Measurements from ENCODE around the gene ATG7. TPM values are rescaled to one million over a fixed set of nuclear protein-coding genes. Genes with fewer than 3 reads are reported as not detected.

The ATG7 gene
- total RNA-seq, 1 donor from 2014 or later: 15.5 TPM

DNA sequence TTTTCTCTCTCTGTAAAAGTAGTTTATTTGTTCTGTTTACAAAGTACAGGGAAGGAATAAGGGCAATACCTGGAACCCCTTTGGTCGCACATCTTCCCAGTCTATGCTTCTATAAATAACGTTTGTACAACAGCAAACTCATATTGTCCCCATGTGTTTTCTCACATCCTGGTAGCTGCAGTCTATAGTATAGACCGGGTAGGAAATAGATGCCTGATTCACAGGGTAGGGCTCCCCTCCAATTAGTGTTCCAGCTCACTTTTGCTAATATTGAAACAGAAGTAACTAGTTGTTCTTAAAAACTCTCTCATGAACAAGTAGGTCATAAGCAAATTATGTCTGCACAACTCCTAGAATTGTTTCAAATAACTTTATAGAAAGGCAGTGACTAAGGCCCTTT, 17.7 kb downstream of the ATG7 start:
- no peak for DNase-seq (ENCODE audit: low spot score)
- intact Hi-C loops (cut with DNase I): no loop called here

DNA sequence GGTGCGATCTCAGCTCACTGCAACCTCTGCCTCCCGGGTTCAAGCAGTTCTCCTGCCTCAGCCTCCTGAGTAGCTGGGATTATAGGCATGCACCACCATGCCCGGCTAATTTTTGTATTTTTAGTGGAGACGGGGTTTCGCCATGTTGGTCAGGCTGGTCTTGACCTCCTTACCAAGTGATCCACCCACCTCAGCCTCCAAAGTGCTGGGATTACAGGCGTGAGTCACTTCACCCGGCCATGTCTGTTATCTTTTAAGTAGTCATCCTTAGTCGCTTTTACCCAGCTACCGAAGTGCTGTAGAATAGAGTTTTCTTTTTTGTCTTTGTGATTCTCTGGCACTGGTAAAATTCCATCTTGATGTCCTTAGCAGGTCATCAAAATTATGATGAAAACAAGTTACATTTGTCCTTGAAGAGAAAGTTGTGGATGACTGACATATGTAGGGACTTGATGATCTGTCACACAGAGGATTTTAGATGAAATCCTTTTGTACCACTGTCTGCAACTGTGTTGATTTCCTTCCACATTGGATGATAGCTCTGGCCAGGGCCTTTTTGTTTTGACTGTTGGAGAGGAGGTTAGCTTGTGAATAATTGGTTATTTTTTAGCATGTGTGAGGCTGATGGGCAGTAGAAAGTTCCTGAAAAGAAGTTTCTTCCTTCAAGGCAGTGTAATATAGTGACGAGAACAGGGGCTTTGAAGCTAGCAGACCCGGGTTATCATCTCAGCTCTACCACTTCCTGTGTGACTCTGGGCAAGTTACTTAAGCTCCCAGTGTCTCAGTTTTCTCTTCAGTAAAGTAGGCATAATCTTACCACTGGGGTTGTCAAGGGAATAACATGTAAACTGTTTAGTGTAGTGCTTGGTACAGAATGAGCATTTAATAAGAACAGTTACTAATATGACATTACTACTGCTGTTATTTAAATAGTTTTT, 18.8 kb downstream of the ATG7 start:
- DNase-seq (ENCODE audit: low spot score): no peak
- intact Hi-C loops (cut with DNase I): no loop called here

DNA sequence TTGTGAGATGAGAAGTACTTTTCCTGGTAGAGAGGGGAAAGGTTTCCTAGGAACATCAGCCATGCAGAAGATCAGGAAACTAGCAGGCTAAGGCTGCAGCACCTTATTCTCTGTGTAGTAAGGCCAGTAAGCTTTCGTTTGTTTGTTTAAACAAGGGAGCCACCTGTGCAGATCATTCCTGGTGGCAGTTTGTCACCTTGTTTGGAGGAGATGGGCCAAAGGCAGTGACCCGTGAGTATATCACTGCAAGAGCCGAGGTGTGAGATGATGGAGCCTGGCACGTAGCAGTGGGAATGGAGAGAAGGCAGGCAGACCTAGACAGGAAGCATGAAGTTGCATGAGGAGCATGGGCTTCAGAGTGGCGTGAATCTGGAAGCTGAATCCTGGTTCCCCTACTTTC, 19.6 kb downstream of the ATG7 start:
- no peak for DNase-seq (ENCODE audit: low spot score)
- intact Hi-C loops (cut with DNase I): no loop called here

DNA sequence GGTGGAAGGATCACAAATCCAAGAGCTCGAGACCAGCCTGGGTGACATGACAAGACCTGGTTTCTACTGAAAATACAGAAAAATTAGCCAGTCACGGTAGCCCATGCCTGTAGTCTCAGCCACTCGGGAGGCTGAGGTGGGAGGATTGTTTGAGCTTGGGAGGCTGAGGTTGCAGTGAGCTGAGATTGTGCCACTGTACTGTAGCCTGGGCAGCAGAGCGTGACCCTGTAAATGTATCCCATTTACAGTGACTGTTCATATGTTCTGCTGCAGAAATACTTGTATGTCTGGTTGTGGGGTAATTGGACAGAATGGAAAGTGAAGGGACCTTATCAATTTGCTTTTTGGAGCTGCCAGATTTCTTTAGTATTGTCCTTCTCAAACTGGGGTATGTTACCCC, 24.9 kb downstream of the ATG7 start:
- no peak for DNase-seq (ENCODE audit: low spot score)
- intact Hi-C loops (cut with DNase I): no loop called here

DNA sequence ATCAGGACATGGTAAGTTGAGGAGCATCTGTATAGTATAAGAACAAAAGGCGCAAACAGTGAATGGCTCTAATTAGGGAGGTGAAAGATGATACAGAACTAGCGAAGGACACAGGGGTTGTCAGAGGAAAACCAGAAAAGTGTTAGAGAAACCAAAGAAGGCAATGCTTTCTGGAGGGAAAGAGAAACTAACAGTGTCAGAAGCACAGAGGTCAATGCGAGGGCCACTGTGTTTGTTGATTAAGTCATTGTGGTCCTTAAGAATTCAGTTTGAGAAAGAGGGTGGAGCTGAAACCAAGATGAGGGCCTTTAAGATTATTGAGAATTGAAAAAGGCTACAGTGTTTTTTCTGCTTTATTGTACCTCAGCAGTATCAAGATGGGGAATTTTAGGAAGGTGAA, 28.8 kb downstream of the ATG7 start:
- DNase-seq (ENCODE audit: low spot score): no peak
- intact Hi-C loops (cut with DNase I): no loop called here

DNA sequence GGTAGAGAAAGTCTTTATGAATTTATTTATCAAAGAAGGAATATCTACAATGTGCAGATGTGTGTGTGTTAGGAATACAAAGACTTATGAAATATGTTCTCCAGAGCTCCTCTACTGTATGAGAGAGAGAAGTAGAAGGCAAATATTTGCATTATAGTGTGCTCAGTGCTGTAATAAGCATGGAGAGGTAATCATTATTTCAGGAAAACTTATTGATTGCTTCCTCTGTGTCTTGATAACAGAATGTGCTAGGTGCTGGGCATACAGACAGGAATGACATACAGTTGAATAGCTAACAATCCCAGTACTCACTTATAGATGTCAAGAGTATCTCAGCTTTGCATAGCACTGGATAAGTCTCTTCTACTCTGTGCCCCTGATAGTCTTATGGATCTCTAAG, 30.2 kb downstream of the ATG7 start:
- no peak for DNase-seq (ENCODE audit: low spot score)
- intact Hi-C loops (cut with DNase I): no loop called here

DNA sequence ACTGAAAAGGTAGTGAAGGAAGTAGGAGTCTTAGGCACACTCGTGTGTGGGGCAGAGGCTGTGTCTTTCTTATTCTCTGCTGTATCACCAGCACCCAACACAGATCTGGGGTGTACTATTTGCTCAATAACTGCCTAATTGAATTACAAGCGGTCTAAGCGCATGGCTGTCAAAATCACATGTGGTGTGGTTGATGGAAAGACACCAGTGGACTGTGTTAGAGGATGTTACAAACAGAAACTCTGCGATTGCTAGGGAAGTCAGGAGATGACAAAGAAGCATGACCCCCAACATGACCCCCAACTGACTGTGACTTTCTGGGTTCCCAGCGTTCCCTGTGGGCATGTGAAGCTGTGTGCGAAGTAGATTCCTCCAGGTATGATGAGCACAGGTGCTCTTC, 32.0 kb downstream of the ATG7 start:
- intact Hi-C loops (cut with DNase I): no loop called here
- DNase-seq (ENCODE audit: low spot score): no peak

DNA sequence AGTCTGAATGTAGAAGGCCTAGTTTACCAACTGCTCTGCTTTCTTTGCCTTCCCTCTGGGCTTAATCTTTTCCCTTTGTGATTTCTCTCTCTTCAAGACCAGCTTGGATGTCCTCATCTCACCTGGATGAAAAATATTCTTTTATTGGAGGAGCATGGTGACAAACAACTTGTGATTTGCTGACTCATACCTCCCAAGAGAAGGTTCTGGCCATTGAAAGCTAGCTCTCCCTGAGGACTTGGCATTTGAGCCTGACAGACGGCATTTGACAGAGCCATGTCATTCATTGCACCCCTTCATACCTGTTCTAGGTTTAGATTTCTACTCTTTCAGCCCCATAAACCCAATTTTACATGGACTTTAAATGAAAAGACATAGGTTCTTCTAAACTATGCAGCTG, 33.3 kb downstream of the ATG7 start:
- no peak for DNase-seq (ENCODE audit: low spot score)
- intact Hi-C loops (cut with DNase I): no loop called here

DNA sequence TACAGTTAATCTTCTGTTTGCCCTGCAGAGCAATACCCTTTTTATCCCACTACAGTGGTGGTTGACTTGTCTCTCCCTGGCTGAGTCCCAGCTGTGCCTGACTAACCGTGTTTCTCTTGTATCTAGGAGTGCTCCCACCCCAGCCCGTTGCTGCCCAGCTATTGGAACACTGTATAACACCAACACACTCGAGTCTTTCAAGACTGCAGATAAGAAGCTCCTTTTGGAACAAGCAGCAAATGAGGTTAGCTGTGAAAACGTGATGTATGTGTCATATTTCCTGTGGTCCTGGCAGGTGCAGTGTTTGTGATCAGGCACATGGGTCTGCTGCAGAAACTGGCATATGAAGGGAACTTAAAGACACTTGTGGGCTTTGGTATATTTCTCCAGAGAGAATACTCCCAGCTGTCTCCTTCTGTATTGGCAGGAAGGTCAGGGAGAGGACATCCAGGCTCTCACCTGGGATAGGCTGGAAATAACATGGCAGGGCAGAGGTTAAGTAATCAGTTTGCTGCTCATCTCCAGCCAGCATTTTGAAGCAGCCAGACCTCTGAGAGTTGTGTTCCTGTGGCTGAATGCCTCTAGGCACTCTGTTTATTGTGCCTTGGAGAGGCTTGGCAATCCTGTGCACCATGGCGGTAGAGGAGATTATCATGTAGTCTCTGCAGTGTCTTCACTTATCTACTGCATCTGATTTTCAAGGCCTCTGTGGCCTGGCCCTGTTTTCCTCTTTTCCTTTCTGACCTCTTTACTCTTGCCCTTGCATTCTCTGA, 34.8 kb downstream of the ATG7 start:
- intact Hi-C loops (cut with DNase I): no loop called here

DNA sequence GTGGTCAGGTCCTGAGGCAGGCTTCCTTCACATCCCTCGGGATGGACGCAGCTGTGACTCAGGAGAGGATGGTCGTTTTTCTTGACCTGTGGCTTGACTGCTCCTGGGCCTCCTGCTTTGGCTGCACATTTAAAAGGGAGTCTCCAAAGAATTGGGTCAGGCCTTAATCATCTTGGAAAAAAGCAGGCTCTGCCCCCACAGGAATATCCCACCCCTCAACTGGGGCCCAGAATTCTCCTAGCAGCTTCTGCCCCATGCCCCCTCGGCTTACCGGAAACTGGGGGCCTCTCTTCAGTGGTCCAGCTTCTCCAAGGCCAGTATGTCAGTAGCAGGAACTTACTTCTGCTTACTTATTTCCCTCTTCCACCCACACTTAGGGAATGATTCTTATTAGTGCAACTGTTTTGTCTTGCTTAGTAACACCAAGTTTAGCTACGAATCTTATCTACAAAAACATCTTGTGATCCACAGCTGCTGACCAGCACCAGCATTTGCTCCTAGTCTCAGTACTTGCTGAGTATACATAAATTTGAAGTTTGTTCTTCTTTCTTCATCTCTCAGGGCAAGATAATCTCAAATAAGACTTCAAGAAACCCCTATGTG, 35.7 kb downstream of the ATG7 start:
- intact Hi-C loops (cut with DNase I): no loop called here
- DNase-seq (ENCODE audit: low spot score): no peak

More for the DNA sequence above, 34.8 kb downstream of the ATG7 start:
- DNase-seq (ENCODE audit: low spot score): no peak

DNA sequence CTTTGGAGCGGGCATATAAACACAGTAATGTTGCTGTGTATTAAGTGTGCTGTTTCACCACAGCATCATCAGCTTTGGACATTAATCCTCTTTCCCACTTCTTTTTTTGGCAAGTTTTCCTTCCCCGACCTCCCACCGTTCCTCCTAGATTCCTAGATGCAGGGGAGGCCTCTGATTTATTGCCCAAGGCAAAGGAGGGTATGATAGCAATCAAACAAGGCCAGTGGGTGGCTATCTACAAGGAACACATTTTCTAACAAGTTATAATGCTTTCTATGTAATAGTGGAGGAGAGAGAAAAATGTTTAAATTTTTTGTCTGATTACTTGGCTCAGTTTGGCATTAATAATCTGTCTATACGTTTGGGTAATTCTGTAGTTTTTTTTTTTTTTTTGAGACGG, 38.1 kb downstream of the ATG7 start:
- intact Hi-C loops (cut with DNase I): no loop called here
- DNase-seq (ENCODE audit: low spot score): no peak

DNA sequence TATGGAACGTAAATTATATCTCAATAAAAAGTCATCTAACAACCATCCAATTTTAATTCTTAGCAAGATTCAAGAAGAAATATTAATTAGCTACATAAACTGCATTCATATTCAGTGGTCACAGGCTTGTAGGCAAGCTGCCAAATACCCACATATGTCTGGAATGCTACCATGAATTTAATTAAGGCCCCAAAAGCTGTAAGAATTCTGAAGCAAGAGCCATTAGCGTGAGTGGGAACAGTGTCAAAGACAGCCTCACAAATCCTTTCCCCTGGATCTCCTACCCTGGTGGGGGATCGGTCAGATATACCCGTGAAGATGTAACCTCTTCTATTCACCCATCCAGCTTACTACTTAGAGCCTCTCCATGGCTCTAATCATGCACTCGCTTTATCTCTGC, 40.0 kb downstream of the ATG7 start:
- intact Hi-C loops (cut with DNase I): no loop called here
- DNase-seq (ENCODE audit: low spot score): no peak

DNA sequence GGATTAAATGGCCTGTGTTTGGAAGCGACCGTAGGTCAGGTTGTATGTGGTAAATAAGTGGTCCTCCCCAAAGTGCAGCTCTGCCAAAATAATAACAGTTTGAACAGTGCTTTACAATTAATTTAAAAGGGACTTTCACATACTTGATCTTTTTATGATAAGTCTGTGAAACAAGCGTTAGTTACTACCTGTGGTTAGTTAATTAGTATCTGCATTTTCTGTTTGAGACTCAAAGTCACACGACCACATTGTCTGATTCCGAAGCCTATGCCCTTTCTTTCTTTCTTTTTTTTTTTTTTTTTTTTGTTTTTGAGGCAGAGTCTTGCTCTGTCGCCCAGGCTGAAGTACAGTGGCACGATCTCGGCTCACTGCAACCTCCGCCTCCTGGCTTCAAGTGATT, 45.1 kb downstream of the ATG7 start:
- intact Hi-C loops (cut with DNase I): no loop called here
- no peak for DNase-seq (ENCODE audit: low spot score)

DNA sequence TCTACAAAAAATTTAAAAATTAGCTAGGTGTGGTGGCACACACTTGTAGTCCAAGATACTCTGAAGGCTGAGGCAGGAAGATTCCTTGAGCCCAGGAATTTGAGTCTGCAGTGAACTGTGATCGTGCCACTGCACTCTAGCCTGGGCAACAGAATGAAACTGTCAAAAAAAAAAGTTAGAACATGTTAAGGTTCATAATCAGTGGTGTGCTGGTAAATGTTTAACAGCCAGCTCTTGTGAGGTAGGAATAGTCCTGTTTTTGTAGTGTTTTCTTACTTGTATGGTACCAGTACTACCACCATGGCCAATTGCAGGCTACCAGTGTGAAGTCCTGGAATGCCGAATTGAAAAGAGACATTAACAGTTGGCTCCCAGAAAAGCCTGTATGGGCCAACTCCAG, 50.7 kb downstream of the ATG7 start:
- DNase-seq (ENCODE audit: low spot score): no peak
- intact Hi-C loops (cut with DNase I): no loop called here

DNA sequence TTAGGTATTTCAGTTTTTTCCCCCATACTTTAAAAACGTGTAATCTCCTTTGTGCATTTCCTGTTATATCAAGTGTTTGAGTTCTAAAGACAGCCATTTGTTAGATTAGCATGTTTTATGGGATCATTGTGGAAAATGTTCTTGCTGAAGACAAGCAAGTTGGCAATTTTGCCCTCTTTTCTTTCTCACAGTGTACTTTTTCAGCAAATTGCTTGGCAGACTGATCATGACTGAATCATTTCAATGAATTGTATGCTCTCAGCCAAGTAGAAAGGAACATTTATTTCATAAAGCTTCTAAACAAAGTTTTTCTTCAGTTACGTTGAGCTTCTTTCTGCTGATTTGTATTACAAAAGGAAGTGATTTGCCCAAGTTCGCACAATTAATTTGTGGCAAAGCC, 51.6 kb downstream of the ATG7 start:
- intact Hi-C loops (cut with DNase I): no loop called here
- no peak for DNase-seq (ENCODE audit: low spot score)

DNA sequence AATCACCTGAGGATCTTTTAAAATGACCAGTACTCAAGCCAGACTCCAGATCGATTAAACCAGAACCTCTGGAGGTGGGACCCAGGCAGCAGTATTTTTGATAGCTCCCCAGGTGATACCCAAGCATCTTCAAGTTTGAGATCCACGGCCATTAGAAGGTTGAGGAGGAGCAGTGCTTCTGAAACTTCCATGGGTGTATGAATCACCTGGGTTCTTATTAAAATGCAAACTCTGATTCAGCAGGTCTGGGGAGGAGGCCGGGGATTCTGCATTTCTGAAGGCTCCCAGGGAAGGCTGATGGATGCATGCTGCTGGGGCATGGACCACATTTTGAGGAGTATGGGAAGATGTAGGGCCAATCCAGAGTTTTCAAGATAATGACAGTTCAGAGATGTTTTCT, 55.4 kb downstream of the ATG7 start:
- intact Hi-C loops (cut with DNase I): no loop called here
- DNase-seq (ENCODE audit: low spot score): no peak

DNA sequence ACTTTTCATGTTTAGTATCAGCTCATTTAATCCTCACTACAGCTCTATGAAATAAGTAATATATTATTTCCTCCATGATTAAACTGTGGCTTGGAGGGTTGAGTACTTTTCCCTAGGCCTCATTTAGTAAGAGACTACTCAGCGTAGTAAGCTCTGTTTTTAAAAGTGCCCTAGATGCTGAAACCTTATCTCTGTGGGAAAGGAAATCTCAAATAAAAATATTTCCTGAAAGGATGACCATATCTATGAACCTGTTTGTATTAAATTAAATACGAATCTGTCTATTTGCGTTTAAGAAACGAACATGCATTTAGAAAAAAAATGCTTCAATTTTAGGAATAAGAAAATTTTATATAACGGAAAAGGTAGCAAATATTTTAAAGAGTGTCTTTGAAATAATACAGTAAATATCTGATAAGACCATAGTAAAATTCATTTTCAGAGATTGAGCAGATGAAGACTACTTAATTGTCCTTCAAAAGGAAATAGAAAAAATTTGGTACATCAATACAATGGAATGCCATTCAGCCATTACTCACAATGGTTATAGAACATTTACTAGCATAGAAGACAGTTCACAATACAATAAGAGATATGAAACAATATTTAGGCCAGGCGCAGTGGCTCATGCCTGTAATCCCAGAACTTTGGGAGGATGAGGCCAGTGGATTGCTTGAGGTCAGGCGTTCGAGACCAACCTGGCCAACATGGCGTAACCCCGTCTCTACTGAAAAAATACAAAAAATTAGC, 56.2 kb downstream of the ATG7 start:
- no peak for DNase-seq (ENCODE audit: low spot score)
- intact Hi-C loops (cut with DNase I): no loop called here

DNA sequence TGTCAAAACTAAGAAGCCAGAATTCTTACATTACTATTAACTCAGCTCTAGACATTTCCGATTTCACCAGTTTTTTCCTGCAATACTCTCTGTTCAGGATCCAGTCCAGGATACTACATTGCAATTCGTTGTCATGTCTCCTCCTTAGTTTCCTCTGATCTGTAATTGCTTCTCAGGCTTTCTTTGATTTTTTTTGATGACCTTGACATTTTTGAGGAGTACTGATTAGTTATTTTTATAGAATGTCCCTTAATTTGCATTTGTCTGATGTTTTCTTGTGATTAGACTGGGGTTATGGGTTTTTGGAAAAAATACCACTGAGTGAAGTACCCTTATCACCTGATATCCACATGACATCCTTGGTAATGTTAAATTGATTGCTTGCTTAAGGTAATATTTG, 57.6 kb downstream of the ATG7 start:
- intact Hi-C loops (cut with DNase I): loop anchor here (10.0 kb wide), 1 partner anchor 265 kb away; no protein-coding TSS in a partner anchor
- DNase-seq (ENCODE audit: low spot score): no peak

DNA sequence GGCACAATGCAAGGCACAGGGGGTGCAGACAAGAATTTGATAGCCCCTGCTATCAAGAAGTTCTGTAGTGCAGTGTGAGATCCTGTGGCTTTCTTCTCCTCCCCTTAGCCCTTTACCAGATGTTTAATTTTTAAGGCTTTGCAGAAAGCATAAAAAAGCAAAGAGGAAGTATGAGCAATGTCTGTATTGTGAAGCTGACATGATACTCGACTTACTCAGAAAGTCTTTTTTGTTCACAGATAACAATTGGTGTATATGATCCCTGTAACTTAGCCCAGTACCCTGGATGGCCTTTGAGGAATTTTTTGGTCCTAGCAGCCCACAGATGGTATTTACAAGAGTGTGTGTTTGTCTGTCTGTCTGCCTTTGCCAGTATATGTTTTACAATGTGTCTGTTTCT, 58.9 kb downstream of the ATG7 start:
- intact Hi-C loops (cut with DNase I): loop anchor here (10.0 kb wide), 1 partner anchor 266 kb away; no protein-coding TSS in a partner anchor
- no peak for DNase-seq (ENCODE audit: low spot score)

All from cardiac septum (tissue), 1 donor.